ENCODE measurements around the gene BMPR2. TPM values are rescaled to one million over a fixed set of nuclear protein-coding genes. Genes with fewer than 3 reads are reported as not detected.
"Not testable (repeated sequence)": the region's sequence is repeated elsewhere in the genome, so short reads cannot be mapped to it uniquely, and the experiment has no call there.

The BMPR2 gene
- total and polyA plus RNA-seq, 2 experiments from 2014 or later = 12.5 to 42.2 TPM

- H3K9me2 ChIP-seq (replicated peaks; ENCODE audit: insufficient read depth) = no peaks in the 10 kb centered on the region
- no peaks in the 10 kb centered on the region for H3K27me3 ChIP-seq
- TF ChIP-seq CTCF (IDR thresholded peaks at IDR 0.05; ENCODE audit: poor library complexity) = no peak
- no peak for TF ChIP-seq EZH2 (IDR thresholded peaks at IDR 0.05; ENCODE audit: borderline replicate concordance)
- TF ChIP-seq EZH2phosphoT487 (IDR thresholded peaks at IDR 0.05; ENCODE audit: low read depth, severe bottlenecking, unreplicated experiment) = no peak
- peaks cover 88% of the 10 kb centered on the region for H3K79me2 ChIP-seq
- no peak overlapping the region for H3K4me3 ChIP-seq
- H3K36me3 ChIP-seq (replicated peaks; ENCODE audit: insufficient read depth, low read depth) = no peaks in the 10 kb centered on the region
- peaks cover 24% of the 10 kb centered on the region for H4K20me1 ChIP-seq (ENCODE audit: insufficient read depth, poor library complexity, severe bottlenecking)
- no peaks in the 10 kb centered on the region for H3K9me3 ChIP-seq (ENCODE audit: low read depth)
- 94% methylated on average over 2 of the region's 2 CpGs for WGBS (ENCODE audit: low lambda C conversion rate, missing lambda C conversion rate)
- no peak overlapping the region for H3K4me2 ChIP-seq
- H3K4me1 ChIP-seq (ENCODE audit: insufficient read depth) = peaks cover 5% of the 10 kb centered on the region
- H3K27ac ChIP-seq = no peak overlapping the region
- H2AFZ ChIP-seq = no peak overlapping the region
- no peak for DNase-seq (ENCODE audit: low spot score)
Observed at GRCh38 chr2:202432776-202433175, 56.6 kb downstream of the BMPR2 start.

GRCh38 chr2:202434472-202434871 lies 58.3 kb downstream of the BMPR2 start:
- Histone ChIP-seq H3K27me3 (no peaks in the 10 kb centered on the region), H3K4me2 (no peak overlapping the region), H3K4me3 (no peak overlapping the region), H3K4me1 (ENCODE audit: insufficient read depth) (no peaks in the 10 kb centered on the region), H2AFZ (no peak overlapping the region), H3K27ac (no peak overlapping the region), H3K9me2 (replicated peaks; ENCODE audit: insufficient read depth) (no peaks in the 10 kb centered on the region), H3K36me3 (replicated peaks; ENCODE audit: insufficient read depth, low read depth) (no peaks in the 10 kb centered on the region), H3K9me3 (ENCODE audit: low read depth) (no peaks in the 10 kb centered on the region), H3K79me2 (peaks cover 91% of the 10 kb centered on the region), H4K20me1 (ENCODE audit: insufficient read depth, poor library complexity, severe bottlenecking) (peaks cover 28% of the 10 kb centered on the region)
- TF ChIP-seq EZH2phosphoT487 (IDR thresholded peaks at IDR 0.05; ENCODE audit: low read depth, severe bottlenecking, unreplicated experiment) = no peak
- no peak for TF ChIP-seq EZH2 (IDR thresholded peaks at IDR 0.05; ENCODE audit: borderline replicate concordance)
- TF ChIP-seq CTCF (IDR thresholded peaks at IDR 0.05; ENCODE audit: poor library complexity) = no peak
- 95% methylated on average over 1 of the region's 1 CpG for WGBS (ENCODE audit: low lambda C conversion rate, missing lambda C conversion rate)
- no peak for DNase-seq (ENCODE audit: low spot score)

- Histone ChIP-seq H3K36me3 (replicated peaks; ENCODE audit: insufficient read depth, low read depth) (no peaks in the 10 kb centered on the region), H2AFZ (no peak overlapping the region), H3K4me2 (no peak overlapping the region), H3K9me2 (replicated peaks; ENCODE audit: insufficient read depth) (no peaks in the 10 kb centered on the region), H3K9me3 (ENCODE audit: low read depth) (no peaks in the 10 kb centered on the region), H4K20me1 (ENCODE audit: insufficient read depth, poor library complexity, severe bottlenecking) (peaks cover 21% of the 10 kb centered on the region), H3K4me3 (no peak overlapping the region), H3K27me3 (no peaks in the 10 kb centered on the region), H3K27ac (no peak overlapping the region), H3K4me1 (ENCODE audit: insufficient read depth) (no peaks in the 10 kb centered on the region), H3K79me2 (peaks cover 83% of the 10 kb centered on the region)
- no peak for DNase-seq (ENCODE audit: low spot score)
- no peak for TF ChIP-seq CTCF (IDR thresholded peaks at IDR 0.05; ENCODE audit: poor library complexity)
- no peak for TF ChIP-seq EZH2 (IDR thresholded peaks at IDR 0.05; ENCODE audit: borderline replicate concordance)
- TF ChIP-seq EZH2phosphoT487 (IDR thresholded peaks at IDR 0.05; ENCODE audit: low read depth, severe bottlenecking, unreplicated experiment) = no peak
- WGBS (ENCODE audit: low lambda C conversion rate, missing lambda C conversion rate) = 96% methylated on average over 3 of the region's 3 CpGs
Observed at GRCh38 chr2:202436626-202437025, 60.5 kb downstream of the BMPR2 start.

- H3K27me3 ChIP-seq; H3K36me3 ChIP-seq (replicated peaks; ENCODE audit: insufficient read depth, low read depth); H3K4me2 ChIP-seq; H2AFZ ChIP-seq; DNase-seq (ENCODE audit: low spot score); H3K4me1 ChIP-seq (ENCODE audit: insufficient read depth); H3K9me2 ChIP-seq (replicated peaks; ENCODE audit: insufficient read depth); H3K9me3 ChIP-seq (ENCODE audit: low read depth); H3K27ac ChIP-seq; H4K20me1 ChIP-seq (ENCODE audit: insufficient read depth, poor library complexity, severe bottlenecking); H3K4me3 ChIP-seq: not testable (repeated sequence)
- 95% methylated on average over 20 of the region's 24 CpGs for WGBS (ENCODE audit: low lambda C conversion rate, missing lambda C conversion rate)
- peaks cover 81% of the 10 kb centered on the region for H3K79me2 ChIP-seq
Observed at GRCh38 chr2:202440117-202440516, 64.0 kb downstream of the BMPR2 start.

Measured in hepatocyte (in vitro differentiated cells).